Raji (cell line): ENCODE results near the gene DLX6.

Experiments
- POLR2A ChIP-seq: IDR thresholded peaks from 2 replicates; pipeline ENCODE4 v1.6.1; 2011; ENCODE audit warnings: low read depth, low read length, control low read depth; ENCODE audit not compliant: insufficient read depth

Gene DLX6

GRCh38 chr7:97021747-97022490 is 16.6 kb downstream of the DLX6 start:
- no peak for TF ChIP-seq POLR2A

GRCh38 chr7:97022491-97023306 is 17.3 kb downstream of the DLX6 start:
- TF ChIP-seq POLR2A = no peak

- TF ChIP-seq POLR2A = no peak
Observed at GRCh38 chr7:97024209-97025129, 19.1 kb downstream of the DLX6 start, which contains the start of gene DLX5. DLX5 (minus strand) TSS chr7:97024831; CDS start chr7:97024623, 208 bp downstream.

GRCh38 chr7:97025130-97025499 is 19.8 kb downstream of the DLX6 start:
- TF ChIP-seq POLR2A = no peak

GRCh38 chr7:97025983-97026714 is 20.8 kb downstream of the DLX6 start:
- no peak for TF ChIP-seq POLR2A

GRCh38 chr7:97026715-97027426 is 21.5 kb downstream of the DLX6 start:
- no peak for TF ChIP-seq POLR2A

- no peak for TF ChIP-seq POLR2A
Observed at GRCh38 chr7:97027427-97028234, 22.3 kb downstream of the DLX6 start.

GRCh38 chr7:97039374-97040065 is 34.2 kb downstream of the DLX6 start:
- no peak for TF ChIP-seq POLR2A

GRCh38 chr7:97043281-97043680 is 37.9 kb downstream of the DLX6 start:
- TF ChIP-seq POLR2A = no peak
